Left kidney (tissue), 8 donors: ENCODE measurements around the gene PGAP3. TPM values are rescaled to one million over a fixed set of nuclear protein-coding genes. Genes with fewer than 3 reads are reported as not detected.
A peak's percentile ranks its signal among the peaks of the same experiment; 100 is the strongest.
"Not testable (repeated sequence)": the region's sequence is repeated elsewhere in the genome, so short reads cannot be mapped to it uniquely, and the experiment has no call there.

Source experiments
- DNase-seq: peaks from one replicate; pipeline ENCODE4 v3.0.0-alpha.2; 2013
- long read RNA-seq, 8 donors: transcript quantifications; one replicate each; lab custom pipeline, GENCODE V29; 2026
- polyA plus RNA-seq: library from polyadenylated mRNA; unstranded; fragments of 120-200 nt; gene quantifications from one replicate; pipeline ENCODE4 v1.2.1, GENCODE V29; 2013; ENCODE audit not compliant: insufficient read length

The PGAP3 gene
- 38.1 TPM for polyA plus RNA-seq
- long read RNA-seq, donor 1, transcript PGAP3-201 (8 exons, 2,737 nt), result major isoform, 10 of 17 reads
- long read RNA-seq, donor 1, partial matches to known transcripts, result 5 of 17 reads
- long read RNA-seq, donor 1, other reads (novel, unspliced or antisense), result 0 of 17 reads
- long read RNA-seq, donor 2, transcript PGAP3-201 (8 exons, 2,737 nt), result major isoform, 5 of 96 reads
- long read RNA-seq, donor 2, partial matches to known transcripts, result 89 of 96 reads
- long read RNA-seq, donor 2, other reads (novel, unspliced or antisense), result 0 of 96 reads
- long read RNA-seq, donor 3, transcript PGAP3-201 (8 exons, 2,737 nt), result major isoform, 5 of 14 reads
- long read RNA-seq, donor 3, partial matches to known transcripts, result 7 of 14 reads
- long read RNA-seq, donor 3, other reads (novel, unspliced or antisense), result 0 of 14 reads
- long read RNA-seq, donor 4, result 0 reads
- long read RNA-seq, donor 5, transcript PGAP3-201 (8 exons, 2,737 nt), result major isoform, 8 of 134 reads
- long read RNA-seq, donor 5, partial matches to known transcripts, result 109 of 134 reads
- long read RNA-seq, donor 5, other reads (novel, unspliced or antisense), result 17 of 134 reads
- long read RNA-seq, donor 6, partial matches to known transcripts, result 122 of 126 reads
- long read RNA-seq, donor 6, other reads (novel, unspliced or antisense), result 0 of 126 reads
- long read RNA-seq, donor 7, transcript PGAP3-201 (8 exons, 2,737 nt), result major isoform, 12 of 156 reads
- long read RNA-seq, donor 7, partial matches to known transcripts, result 132 of 156 reads
- long read RNA-seq, donor 7, other reads (novel, unspliced or antisense), result 9 of 156 reads
- long read RNA-seq, donor 8, partial matches to known transcripts, result 0 of 3 reads
- long read RNA-seq, donor 8, other reads (novel, unspliced or antisense), result 0 of 3 reads

DNA sequence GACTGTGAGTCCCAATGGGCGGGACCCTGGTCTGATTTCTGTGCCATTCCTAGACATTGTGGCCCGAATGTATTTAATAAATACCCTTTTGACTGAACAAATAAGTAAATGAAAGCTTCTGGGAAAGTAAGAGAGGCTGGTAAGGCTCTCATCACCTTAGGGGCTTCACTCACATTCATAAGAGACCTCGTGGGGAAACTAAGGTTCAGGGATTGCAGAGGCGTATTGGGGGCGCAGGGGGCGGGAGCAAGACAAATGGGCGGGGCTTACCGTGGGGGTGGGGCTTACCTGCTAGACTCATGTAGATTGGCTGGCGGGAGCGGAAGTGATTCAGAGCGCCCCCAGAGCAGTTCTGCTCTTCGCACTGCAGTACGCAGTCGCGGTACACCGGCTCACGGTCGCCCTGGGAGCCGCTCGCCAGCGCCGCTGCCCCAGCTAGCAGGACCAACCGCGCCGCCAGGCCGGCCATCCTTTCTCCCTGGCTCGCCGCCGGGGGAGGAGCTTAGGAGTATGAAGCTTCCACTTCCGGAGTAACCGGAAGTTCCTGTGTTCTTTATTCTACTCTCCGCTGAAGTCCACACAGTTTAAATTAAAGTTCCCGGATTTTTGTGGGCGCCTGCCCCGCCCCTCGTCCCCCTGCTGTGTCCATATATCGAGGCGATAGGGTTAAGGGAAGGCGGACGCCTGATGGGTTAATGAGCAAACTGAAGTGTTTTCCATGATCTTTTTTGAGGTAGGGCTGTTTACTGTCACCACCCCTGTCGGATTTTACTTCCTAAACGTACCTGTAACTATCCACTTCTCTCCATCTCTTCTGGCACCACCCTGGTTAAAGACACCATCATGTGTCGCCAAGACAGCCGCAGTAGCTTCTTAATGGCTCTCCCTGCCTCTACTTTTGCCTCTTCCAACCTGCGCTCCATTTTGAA lies at the start of gene PGAP3:
Gene PGAP3 (minus strand): TSS at position 512 of the 929 bp plus-strand sequence. CDS start 43 bp downstream, at position 469.
- DNase-seq, result peak; percentile 92

GRCh38 chr17:39737206-39737759 lies 49.4 kb upstream of the PGAP3 start:
- no peak for DNase-seq

- no peak for DNase-seq
These were observed 48.7 kb upstream of the PGAP3 start for GRCh38 chr17:39736319-39737165.

DNA sequence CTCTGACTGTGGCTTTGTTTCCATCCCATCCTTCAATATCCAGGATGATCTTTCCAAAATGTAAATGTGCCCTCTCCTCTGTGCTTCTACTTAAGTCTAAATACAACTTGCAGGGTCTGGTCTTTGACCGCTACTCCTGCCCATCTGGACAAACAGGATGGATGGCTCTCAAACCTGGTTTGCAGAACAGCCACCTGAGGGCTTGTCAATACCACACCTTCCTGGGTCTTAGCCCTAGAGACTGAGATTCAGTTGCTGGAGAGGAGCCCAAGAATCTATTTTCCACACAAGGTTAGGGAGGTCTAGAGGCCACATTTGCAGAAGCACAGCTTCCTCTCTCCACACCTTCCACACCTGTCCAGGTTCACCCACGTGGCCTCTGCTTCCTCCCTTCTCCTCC lies 48.0 kb upstream of the PGAP3 start:
- DNase-seq, result no peak

DNA sequence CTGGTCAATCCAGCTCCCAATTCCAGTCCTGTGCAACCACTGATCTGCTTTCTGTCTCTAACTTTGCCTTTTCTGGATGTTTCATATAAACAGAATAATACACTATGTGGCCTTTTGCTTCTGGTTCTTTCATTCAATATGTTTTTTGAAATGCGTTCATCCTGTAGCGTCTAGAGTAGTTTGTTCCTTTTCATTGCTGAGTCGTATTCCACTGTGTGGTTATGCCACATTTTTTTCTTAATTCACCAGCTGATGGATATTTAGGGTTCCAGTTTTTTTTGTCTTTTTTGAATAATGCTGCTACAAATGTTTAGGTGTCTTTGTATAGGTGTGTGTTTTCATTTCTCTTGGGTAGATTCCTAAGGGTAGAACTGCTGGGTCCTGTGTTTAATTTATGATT lies 44.7 kb upstream of the PGAP3 start:
- no peak for DNase-seq

- peak; percentile 84 for DNase-seq
These were observed 42.5 kb upstream of the PGAP3 start, which contains the start of gene MIEN1 for GRCh38 chr17:39730095-39730921. TSS of gene MIEN1 (minus strand) at chr17:39730532. CDS start at chr17:39730495, 37 bp downstream.

DNA sequence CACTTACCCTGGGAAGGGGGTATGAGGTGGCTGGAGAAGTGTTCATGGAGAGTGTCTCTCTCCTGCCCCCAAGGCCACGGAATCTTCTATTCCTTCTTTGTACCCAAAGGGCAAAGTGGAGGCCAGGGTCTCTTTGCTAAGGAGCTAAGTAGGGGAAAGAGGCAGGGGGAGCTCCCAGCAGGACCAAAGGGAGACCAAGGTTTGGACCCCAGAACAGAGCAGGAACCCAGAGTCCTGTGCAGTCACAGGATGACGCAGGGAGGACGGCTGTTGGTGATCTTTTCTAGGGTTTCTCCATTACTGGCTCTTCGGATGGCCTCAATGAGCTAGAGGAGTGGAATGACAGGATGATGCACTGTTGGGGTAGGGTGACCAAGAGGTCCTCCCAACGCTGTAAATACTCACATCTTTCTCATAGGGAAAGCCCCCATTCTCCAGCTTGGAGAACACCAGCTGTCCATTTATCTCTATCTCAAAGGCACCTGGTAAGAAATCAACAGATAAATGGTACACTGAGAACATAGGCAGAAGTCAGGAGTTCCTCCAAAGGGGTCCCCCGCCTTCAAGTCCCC lies 41.5 kb upstream of the PGAP3 start:
- no peak for DNase-seq

- no peak for DNase-seq
These were observed 39.7 kb upstream of the PGAP3 start for GRCh38 chr17:39727556-39727955.

- no peak for DNase-seq
These were observed 38.8 kb upstream of the PGAP3 start for GRCh38 chr17:39726617-39727016.

DNA sequence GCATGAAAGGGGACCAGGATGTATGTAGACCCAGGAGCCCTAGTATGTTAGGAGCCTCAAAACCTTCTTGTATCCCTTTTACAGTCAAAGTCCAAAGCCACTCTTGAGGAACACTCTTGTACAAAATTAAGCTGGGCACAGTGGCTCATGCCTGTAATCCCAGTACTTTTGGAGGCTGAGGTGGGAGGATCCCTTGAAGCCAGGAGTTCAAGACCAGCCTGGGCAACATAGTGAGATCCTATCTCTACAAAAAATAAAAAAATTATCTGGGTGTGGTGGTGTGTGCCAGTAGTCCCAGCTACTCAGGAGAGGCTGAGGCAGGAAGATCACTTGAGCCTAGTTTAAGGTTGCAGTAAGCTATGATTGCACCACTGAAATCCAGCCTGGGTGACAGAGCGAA lies 38.1 kb upstream of the PGAP3 start:
- DNase-seq, result not testable (repeated sequence)

DNA sequence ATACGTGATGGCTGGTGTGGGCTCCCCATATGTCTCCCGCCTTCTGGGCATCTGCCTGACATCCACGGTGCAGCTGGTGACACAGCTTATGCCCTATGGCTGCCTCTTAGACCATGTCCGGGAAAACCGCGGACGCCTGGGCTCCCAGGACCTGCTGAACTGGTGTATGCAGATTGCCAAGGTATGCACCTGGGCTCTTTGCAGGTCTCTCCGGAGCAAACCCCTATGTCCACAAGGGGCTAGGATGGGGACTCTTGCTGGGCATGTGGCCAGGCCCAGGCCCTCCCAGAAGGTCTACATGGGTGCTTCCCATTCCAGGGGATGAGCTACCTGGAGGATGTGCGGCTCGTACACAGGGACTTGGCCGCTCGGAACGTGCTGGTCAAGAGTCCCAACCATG lies 36.9 kb upstream of the PGAP3 start:
- no peak for DNase-seq

GRCh38 chr17:39722965-39723848 lies 35.4 kb upstream of the PGAP3 start:
- DNase-seq, result no peak

GRCh38 chr17:39722104-39722503 lies 34.2 kb upstream of the PGAP3 start:
- DNase-seq, result no peak

DNA sequence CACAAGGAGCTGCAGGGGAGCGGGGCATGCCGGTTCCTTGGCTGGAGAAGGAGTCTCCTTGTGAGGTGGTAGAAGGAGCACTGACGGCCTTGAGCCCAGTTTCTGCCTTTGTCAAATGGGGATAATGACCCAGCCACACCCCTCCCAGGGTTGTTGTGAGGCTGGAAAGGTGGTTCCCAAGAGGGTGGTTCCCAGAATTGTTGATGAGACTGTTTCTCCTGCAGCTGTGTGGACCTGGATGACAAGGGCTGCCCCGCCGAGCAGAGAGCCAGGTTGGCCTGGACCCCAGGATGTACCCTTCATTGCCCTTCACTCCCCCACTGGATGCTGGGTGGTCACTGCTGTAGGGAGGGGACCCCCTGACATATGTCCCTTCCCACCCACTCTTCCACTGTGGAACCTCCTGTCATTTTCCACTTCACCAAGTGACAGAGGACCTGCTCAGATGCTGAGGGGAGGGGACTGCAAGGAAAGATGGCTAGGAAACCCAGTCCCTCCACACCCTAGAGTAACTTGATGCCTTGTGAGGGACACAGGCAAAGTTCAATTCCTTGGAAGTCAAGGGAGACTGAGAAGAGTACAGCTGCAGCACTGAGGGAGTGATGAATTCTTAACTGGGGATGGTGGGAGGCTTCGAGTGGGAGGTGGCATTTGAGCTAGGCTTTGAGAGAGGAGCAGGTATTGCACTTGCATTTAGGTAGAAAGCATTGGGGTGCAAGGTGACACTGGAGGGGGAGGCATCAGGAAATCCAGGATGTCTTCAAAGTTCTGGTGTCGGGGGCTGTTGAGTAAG lies 31.9 kb upstream of the PGAP3 start:
- no peak for DNase-seq

GRCh38 chr17:39717660-39718059 lies 29.8 kb upstream of the PGAP3 start:
- no peak for DNase-seq

GRCh38 chr17:39716879-39717536 lies 29.2 kb upstream of the PGAP3 start:
- no peak for DNase-seq
